HepG2 (cell line): ENCODE measurements around the gene AKIRIN1. TPM values are rescaled to one million over a fixed set of nuclear protein-coding genes. Genes with fewer than 3 reads are reported as not detected.

ENCODE experiments used
- ATM ChIP-seq: fragments of 450-650 bp; IDR thresholded peaks from 2 replicates; pipeline ENCODE4 v1.7.1; 2017; ENCODE audit warnings: mild to moderate bottlenecking, borderline replicate concordance
- ATRX ChIP-seq: sonication (generic); formaldehyde crosslinking; IDR thresholded peaks from 2 replicates; pipeline ENCODE4 v1.4.0; 2020; ENCODE audit warnings: missing genetic modification reagents, borderline replicate concordance
- BCL6 ChIP-seq: IDR thresholded peaks from 2 replicates; pipeline ENCODE4 v1.6.1; 2016; ENCODE audit warnings: missing genetic modification reagents, missing compliant biosample characterization
- CREB1 ChIP-seq, 2 experiments: fragments of 450-650 bp in 1 of 2; IDR thresholded peaks; 2 replicates each; pipeline ENCODE4 v1.6.1; 2016 to 2017; ENCODE audit warnings: control low read depth in 1 of 2, mild to moderate bottlenecking in 1 of 2, missing compliant biosample characterization in 1 of 2, missing genetic modification characterization in 1 of 2
- GZF1 ChIP-seq: sonication (generic); formaldehyde crosslinking; IDR thresholded peaks from 2 replicates; pipeline ENCODE4 v1.5.1; 2020; ENCODE audit warnings: mild to moderate bottlenecking, missing genetic modification reagents
- HNF1A ChIP-seq, 2 experiments: sonication (generic) in 1 of 2; formaldehyde crosslinking in 1 of 2; IDR thresholded peaks; 2 replicates each; pipeline versions ENCODE4 v1.4.0 to v1.6.1; 2016 to 2020; ENCODE audit warnings: borderline replicate concordance in 1 of 2, low read depth in 1 of 2, mild to moderate bottlenecking in 1 of 2, missing genetic modification reagents in 1 of 2
- MAFF ChIP-seq: IDR thresholded peaks from 2 replicates; pipeline ENCODE4 v1.6.1; 2011; ENCODE audit warnings: low read depth, low read length, improper control_type of control experiment
- MAFK ChIP-seq, 2 experiments: IDR thresholded peaks in 1 of 2; conservative IDR thresholded peaks in 1 of 2; 2 replicates each; pipeline ENCODE4 v1.6.1; 2011; ENCODE audit warnings: improper control_type of control experiment in 2 of 2, low read length in 2 of 2
- MED8 ChIP-seq: sonication (generic); formaldehyde crosslinking; IDR thresholded peaks from 2 replicates; pipeline ENCODE4 v1.8.1; 2023; ENCODE audit warnings: mild to moderate bottlenecking, missing genetic modification reagents; ENCODE audit not compliant: insufficient replicate concordance
- MIER3 ChIP-seq: IDR thresholded peaks from 2 replicates; pipeline ENCODE4 v1.6.1; 2016; ENCODE audit warnings: missing compliant biosample characterization, borderline replicate concordance
- MXD3 ChIP-seq: IDR thresholded peaks from 2 replicates; pipeline ENCODE4 v1.6.1; 2016; ENCODE audit warnings: mild to moderate bottlenecking, missing biosample characterization, missing genetic modification reagents
- NFE2 ChIP-seq: sonication (generic); formaldehyde crosslinking; IDR thresholded peaks from 2 replicates; pipeline ENCODE4 v1.4.0; 2020; ENCODE audit warnings: missing genetic modification reagents
- PPARG ChIP-seq: conservative IDR thresholded peaks from 2 replicates; pipeline ENCODE4 v1.6.1; 2016; ENCODE audit warnings: missing biosample characterization, missing genetic modification reagents
- PRDM15 ChIP-seq: sonication (generic); formaldehyde crosslinking; IDR thresholded peaks from 2 replicates; pipeline ENCODE4 v1.4.0; 2020; ENCODE audit warnings: missing genetic modification reagents
- SP140L ChIP-seq: sonication (generic); formaldehyde crosslinking; IDR thresholded peaks from 2 replicates; pipeline ENCODE4 v1.4.0; 2020; ENCODE audit warnings: missing genetic modification reagents, borderline replicate concordance
- THAP11 ChIP-seq: IDR thresholded peaks from 2 replicates; pipeline ENCODE4 v1.6.1; 2016; ENCODE audit warnings: missing biosample characterization, missing genetic modification reagents
- TRIM24 ChIP-seq: sonication (generic); formaldehyde crosslinking; IDR thresholded peaks from 2 replicates; pipeline ENCODE4 v1.8.0; 2022; ENCODE audit warnings: mild to moderate bottlenecking, missing genetic modification reagents
- ZNF232 ChIP-seq: sonication (generic); formaldehyde crosslinking; IDR thresholded peaks from 2 replicates; pipeline ENCODE4 v1.4.0; 2020; ENCODE audit warnings: missing genetic modification reagents, borderline replicate concordance
- ZNF33A ChIP-seq: sonication (generic); formaldehyde crosslinking; IDR thresholded peaks from 2 replicates; pipeline ENCODE4 v1.5.1; 2020; ENCODE audit warnings: missing genetic modification reagents, mild to moderate bottlenecking, moderate library complexity, borderline replicate concordance
- ZNF484 ChIP-seq: sonication (generic); formaldehyde crosslinking; IDR thresholded peaks from 2 replicates; pipeline ENCODE4 v1.5.1; 2020; ENCODE audit warnings: mild to moderate bottlenecking, low read depth, missing genetic modification reagents, borderline replicate concordance
- ZNF605 ChIP-seq: sonication (generic); formaldehyde crosslinking; IDR thresholded peaks from 2 replicates; pipeline ENCODE4 v1.8.0; 2022; ENCODE audit warnings: mild to moderate bottlenecking, missing genetic modification reagents
- ZSCAN25 ChIP-seq: sonication (generic); formaldehyde crosslinking; IDR thresholded peaks from 2 replicates; pipeline ENCODE4 v1.8.0; 2022; ENCODE audit warnings: mild to moderate bottlenecking, missing genetic modification reagents
- ZSCAN29 ChIP-seq: sonication (generic); formaldehyde crosslinking; conservative IDR thresholded peaks from 2 replicates; pipeline ENCODE4 v1.4.0; 2020; ENCODE audit warnings: mild to moderate bottlenecking, missing genetic modification reagents
- polyA plus RNA-seq, 8 experiments: library from polyadenylated mRNA; depleted of rRNA in 3 of 8; stranded (reverse) in 7 of 8; unstranded in 1 of 8; fragments of >200 nt; fragmentation: Illumina TruSeq in 4 of 8; extraction: Trizol in 4 of 8; gene quantifications; 2 replicates each; pipeline versions ENCODE4 v1.2.1 to v1.2.3, GENCODE V29; 2011 to 2016; ENCODE audit warnings: low read depth in 4 of 8, missing spikeins in 1 of 8, mixed read lengths in 1 of 8; ENCODE audit not compliant: insufficient read depth in 1 of 8
- total RNA-seq, 5 experiments: library from RNA; depleted of rRNA; stranded (reverse); fragments of >200 nt; fragmentation: Illumina TruSeq; extraction: Trizol; gene quantifications; 2 replicates each; pipeline ENCODE4 v1.2.3, GENCODE V29; 2016; ENCODE audit warnings: low read depth in 1 of 5

The AKIRIN1 gene
- total and polyA plus RNA-seq, 2 of the 13 experiments (the other 11 are each of a cell fraction or from before 2014, with no cell fraction given), result 123 to 157 TPM

- 0 out of 2 replicates have a peak, but pooled peaks have one; percentile 28 for TF ChIP-seq PPARG (CRISPR knock-in tag)
- TF ChIP-seq CREB1 (IDR thresholded peaks at IDR 0.05), result no peak
- peak; percentile 69 for TF ChIP-seq CREB1 (CRISPR knock-in tag; IDR thresholded peaks at IDR 0.05)
- no peak for TF ChIP-seq ATRX (CRISPR knock-in tag)
- TF ChIP-seq MIER3 (CRISPR knock-in tag), result peak; percentile 37; the same call in 1 of the 2 replicates
- peak; percentile 87 for TF ChIP-seq BCL6 (CRISPR knock-in tag)
- no peak for TF ChIP-seq NFE2 (CRISPR knock-in tag)
- no peak for TF ChIP-seq MAFF
- no peak for TF ChIP-seq PRDM15 (CRISPR knock-in tag)
- TF ChIP-seq SP140L (CRISPR knock-in tag), result no peak
- no peak for TF ChIP-seq MAFK (conservative IDR thresholded peaks at IDR 0.05 in 1 of 2, IDR thresholded peaks at IDR 0.05 in 1 of 2; ENCODE audit: low read length in 2 of 2)
- no peak for TF ChIP-seq ATM
- TF ChIP-seq ZNF232 (CRISPR knock-in tag), result no peak
- TF ChIP-seq ZSCAN29 (CRISPR knock-in tag), result no peak; the same call in 1 of the 2 replicates
- 0 out of 2 replicates have a peak, but pooled peaks have one; percentile 15 for TF ChIP-seq THAP11 (CRISPR knock-in tag)
- TF ChIP-seq ZNF33A, result no peak
- no peak for TF ChIP-seq HNF1A (IDR thresholded peaks at IDR 0.05; ENCODE audit: low read depth)
- TF ChIP-seq HNF1A (CRISPR knock-in tag; IDR thresholded peaks at IDR 0.05; ENCODE audit: borderline replicate concordance), result no peak
- TF ChIP-seq TRIM24 (CRISPR knock-in tag), result no peak
- no peak for TF ChIP-seq MED8
- no peak for TF ChIP-seq ZNF484 (CRISPR knock-in tag)
- no peak for TF ChIP-seq ZSCAN25 (CRISPR knock-in tag)
- no peak for TF ChIP-seq GZF1 (CRISPR knock-in tag)
- no peak for TF ChIP-seq ZNF605 (CRISPR knock-in tag)
- TF ChIP-seq MXD3 (CRISPR knock-in tag), result no peak
These were observed 25.6 kb downstream of the AKIRIN1 start (continued) for GRCh38 chr1:39016604-39017171.
